WTC11 (cell line): ENCODE results near the gene FYN.
A peak's percentile ranks its signal among the peaks of the same experiment; 100 is the strongest.

Experiments
- CBFB ChIP-seq: sonication (generic); formaldehyde crosslinking; IDR thresholded peaks from 2 replicates; pipeline ENCODE4 v1.8.1; 2022; ENCODE audit warnings: mild to moderate bottlenecking, low read depth, missing genetic modification reagents
- CREB1 ChIP-seq: sonication (generic); formaldehyde crosslinking; IDR thresholded peaks from 2 replicates; pipeline ENCODE4 v1.8.0; 2023; ENCODE audit warnings: mild to moderate bottlenecking, missing genetic modification reagents
- EMX1 ChIP-seq: fragments of 250-450 bp; sonication (Bioruptor Pico); IDR thresholded peaks from 2 replicates; pipeline ENCODE4 v1.8.0; 2021; ENCODE audit warnings: mild to moderate bottlenecking
- NR2C2 ChIP-seq: sonication (generic); formaldehyde crosslinking; IDR thresholded peaks from 2 replicates; pipeline ENCODE4 v1.8.0; 2022; ENCODE audit warnings: mild to moderate bottlenecking, missing genetic modification reagents
- RELA ChIP-seq: sonication (generic); formaldehyde crosslinking; IDR thresholded peaks from 2 replicates; pipeline ENCODE4 v1.8.1; 2022; ENCODE audit warnings: missing genetic modification reagents, mild to moderate bottlenecking, borderline replicate concordance
- ZNF232 ChIP-seq: sonication (generic); formaldehyde crosslinking; IDR thresholded peaks from 2 replicates; pipeline ENCODE4 v1.8.0; 2022; ENCODE audit warnings: mild to moderate bottlenecking, missing genetic modification reagents
- TF ChIP-seq, protein P1 (sequence below): fragments of 200-600 bp; IDR thresholded peaks from 2 replicates; pipeline ENCODE4 v1.8.0; 2022; ENCODE audit warnings: antibody characterized with exemption
- TF ChIP-seq, protein P2 (sequence below): sonication (generic); formaldehyde crosslinking; IDR thresholded peaks from 2 replicates; pipeline ENCODE4 v1.8.0; 2022; ENCODE audit warnings: mild to moderate bottlenecking, missing genetic modification reagents
- TF ChIP-seq, protein P3 (sequence below): sonication (generic); formaldehyde crosslinking; IDR thresholded peaks from 2 replicates; pipeline ENCODE4 v1.8.0; 2022; ENCODE audit warnings: mild to moderate bottlenecking, missing genetic modification reagents
- TF ChIP-seq, protein P4 (sequence below): sonication (generic); formaldehyde crosslinking; IDR thresholded peaks from 2 replicates; pipeline ENCODE4 v1.8.1; 2022; ENCODE audit warnings: mild to moderate bottlenecking, missing genetic modification reagents, moderate library complexity, borderline replicate concordance
- TF ChIP-seq, protein P5 (sequence below): sonication (generic); formaldehyde crosslinking; IDR thresholded peaks from 2 replicates; pipeline ENCODE4 v1.8.0; 2022; ENCODE audit warnings: missing genetic modification reagents
- TF ChIP-seq, protein P6 (sequence below): sonication (generic); formaldehyde crosslinking; IDR thresholded peaks from 2 replicates; pipeline ENCODE4 v1.8.0; 2023; ENCODE audit warnings: missing genetic modification reagents
- TF ChIP-seq, protein P7 (sequence below): sonication (generic); formaldehyde crosslinking; IDR thresholded peaks from 2 replicates; pipeline ENCODE4 v1.8.0; 2022; ENCODE audit warnings: mild to moderate bottlenecking, missing genetic modification reagents
- TF ChIP-seq, protein P8 (sequence below): sonication (generic); formaldehyde crosslinking; IDR thresholded peaks from 2 replicates; pipeline ENCODE4 v1.8.0; 2023; ENCODE audit warnings: mild to moderate bottlenecking, missing genetic modification reagents

DNA sequence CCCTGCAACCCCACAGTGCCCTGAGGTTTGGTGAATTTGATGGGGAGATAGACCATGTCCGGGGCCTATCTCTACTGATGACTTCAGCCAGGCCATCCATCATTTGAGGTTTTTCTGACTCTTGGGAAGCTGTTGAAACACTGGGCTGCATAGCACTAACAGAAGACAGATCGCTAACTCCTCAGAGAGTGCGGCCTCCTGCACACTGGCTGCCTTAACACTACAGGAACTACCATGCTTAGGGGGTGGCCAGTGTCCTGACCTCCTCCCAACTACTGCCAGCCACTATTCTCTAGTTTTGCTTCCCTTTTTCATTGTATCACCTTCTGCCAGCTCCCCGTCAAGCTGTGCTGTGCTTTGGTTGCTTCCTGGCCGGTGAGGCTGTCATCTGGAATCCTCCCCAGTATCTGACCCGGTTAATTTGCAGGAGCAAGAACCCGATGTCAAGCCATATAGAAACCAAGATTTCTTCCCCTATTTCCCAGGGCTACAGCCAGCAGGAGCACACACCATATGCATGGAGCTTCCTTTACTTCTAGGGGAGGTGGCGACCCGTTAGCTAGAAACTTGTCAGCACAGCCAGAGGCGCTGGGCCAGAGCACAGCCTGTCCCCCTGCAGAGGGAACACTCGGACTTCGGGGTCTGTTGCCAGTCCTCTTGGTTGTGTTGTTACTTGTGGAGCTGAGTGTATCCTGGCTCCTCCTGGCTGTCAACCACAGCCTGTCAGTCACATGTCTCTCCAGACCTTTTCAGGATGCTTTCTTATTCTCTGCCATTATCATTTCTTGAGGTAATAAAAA is 210.3 kb downstream of the FYN start:
- TF ChIP-seq EMX1 (CRISPR knock-in tag) = no peak
- TF ChIP-seq, protein P1, sequence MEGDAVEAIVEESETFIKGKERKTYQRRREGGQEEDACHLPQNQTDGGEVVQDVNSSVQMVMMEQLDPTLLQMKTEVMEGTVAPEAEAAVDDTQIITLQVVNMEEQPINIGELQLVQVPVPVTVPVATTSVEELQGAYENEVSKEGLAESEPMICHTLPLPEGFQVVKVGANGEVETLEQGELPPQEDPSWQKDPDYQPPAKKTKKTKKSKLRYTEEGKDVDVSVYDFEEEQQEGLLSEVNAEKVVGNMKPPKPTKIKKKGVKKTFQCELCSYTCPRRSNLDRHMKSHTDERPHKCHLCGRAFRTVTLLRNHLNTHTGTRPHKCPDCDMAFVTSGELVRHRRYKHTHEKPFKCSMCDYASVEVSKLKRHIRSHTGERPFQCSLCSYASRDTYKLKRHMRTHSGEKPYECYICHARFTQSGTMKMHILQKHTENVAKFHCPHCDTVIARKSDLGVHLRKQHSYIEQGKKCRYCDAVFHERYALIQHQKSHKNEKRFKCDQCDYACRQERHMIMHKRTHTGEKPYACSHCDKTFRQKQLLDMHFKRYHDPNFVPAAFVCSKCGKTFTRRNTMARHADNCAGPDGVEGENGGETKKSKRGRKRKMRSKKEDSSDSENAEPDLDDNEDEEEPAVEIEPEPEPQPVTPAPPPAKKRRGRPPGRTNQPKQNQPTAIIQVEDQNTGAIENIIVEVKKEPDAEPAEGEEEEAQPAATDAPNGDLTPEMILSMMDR = no peak
- TF ChIP-seq NR2C2 (CRISPR knock-in tag) = no peak
- TF ChIP-seq, protein P2, sequence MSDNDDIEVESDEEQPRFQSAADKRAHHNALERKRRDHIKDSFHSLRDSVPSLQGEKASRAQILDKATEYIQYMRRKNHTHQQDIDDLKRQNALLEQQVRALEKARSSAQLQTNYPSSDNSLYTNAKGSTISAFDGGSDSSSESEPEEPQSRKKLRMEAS (CRISPR knock-in tag) = no peak
- TF ChIP-seq, protein P3, sequence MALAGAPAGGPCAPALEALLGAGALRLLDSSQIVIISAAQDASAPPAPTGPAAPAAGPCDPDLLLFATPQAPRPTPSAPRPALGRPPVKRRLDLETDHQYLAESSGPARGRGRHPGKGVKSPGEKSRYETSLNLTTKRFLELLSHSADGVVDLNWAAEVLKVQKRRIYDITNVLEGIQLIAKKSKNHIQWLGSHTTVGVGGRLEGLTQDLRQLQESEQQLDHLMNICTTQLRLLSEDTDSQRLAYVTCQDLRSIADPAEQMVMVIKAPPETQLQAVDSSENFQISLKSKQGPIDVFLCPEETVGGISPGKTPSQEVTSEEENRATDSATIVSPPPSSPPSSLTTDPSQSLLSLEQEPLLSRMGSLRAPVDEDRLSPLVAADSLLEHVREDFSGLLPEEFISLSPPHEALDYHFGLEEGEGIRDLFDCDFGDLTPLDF (CRISPR knock-in tag) = no peak
- TF ChIP-seq ZNF232 (CRISPR knock-in tag) = no peak
- TF ChIP-seq RELA (CRISPR knock-in tag) = no peak
- TF ChIP-seq, protein P4, sequence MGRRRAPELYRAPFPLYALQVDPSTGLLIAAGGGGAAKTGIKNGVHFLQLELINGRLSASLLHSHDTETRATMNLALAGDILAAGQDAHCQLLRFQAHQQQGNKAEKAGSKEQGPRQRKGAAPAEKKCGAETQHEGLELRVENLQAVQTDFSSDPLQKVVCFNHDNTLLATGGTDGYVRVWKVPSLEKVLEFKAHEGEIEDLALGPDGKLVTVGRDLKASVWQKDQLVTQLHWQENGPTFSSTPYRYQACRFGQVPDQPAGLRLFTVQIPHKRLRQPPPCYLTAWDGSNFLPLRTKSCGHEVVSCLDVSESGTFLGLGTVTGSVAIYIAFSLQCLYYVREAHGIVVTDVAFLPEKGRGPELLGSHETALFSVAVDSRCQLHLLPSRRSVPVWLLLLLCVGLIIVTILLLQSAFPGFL (CRISPR knock-in tag) = no peak
- no peak for TF ChIP-seq CBFB (CRISPR knock-in tag)
- TF ChIP-seq, protein P5, sequence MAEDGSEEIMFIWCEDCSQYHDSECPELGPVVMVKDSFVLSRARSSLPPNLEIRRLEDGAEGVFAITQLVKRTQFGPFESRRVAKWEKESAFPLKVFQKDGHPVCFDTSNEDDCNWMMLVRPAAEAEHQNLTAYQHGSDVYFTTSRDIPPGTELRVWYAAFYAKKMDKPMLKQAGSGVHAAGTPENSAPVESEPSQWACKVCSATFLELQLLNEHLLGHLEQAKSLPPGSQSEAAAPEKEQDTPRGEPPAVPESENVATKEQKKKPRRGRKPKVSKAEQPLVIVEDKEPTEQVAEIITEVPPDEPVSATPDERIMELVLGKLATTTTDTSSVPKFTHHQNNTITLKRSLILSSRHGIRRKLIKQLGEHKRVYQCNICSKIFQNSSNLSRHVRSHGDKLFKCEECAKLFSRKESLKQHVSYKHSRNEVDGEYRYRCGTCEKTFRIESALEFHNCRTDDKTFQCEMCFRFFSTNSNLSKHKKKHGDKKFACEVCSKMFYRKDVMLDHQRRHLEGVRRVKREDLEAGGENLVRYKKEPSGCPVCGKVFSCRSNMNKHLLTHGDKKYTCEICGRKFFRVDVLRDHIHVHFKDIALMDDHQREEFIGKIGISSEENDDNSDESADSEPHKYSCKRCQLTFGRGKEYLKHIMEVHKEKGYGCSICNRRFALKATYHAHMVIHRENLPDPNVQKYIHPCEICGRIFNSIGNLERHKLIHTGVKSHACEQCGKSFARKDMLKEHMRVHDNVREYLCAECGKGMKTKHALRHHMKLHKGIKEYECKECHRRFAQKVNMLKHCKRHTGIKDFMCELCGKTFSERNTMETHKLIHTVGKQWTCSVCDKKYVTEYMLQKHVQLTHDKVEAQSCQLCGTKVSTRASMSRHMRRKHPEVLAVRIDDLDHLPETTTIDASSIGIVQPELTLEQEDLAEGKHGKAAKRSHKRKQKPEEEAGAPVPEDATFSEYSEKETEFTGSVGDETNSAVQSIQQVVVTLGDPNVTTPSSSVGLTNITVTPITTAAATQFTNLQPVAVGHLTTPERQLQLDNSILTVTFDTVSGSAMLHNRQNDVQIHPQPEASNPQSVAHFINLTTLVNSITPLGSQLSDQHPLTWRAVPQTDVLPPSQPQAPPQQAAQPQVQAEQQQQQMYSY (CRISPR knock-in tag) = no peak
- no peak for TF ChIP-seq CREB1
- TF ChIP-seq, protein P6, sequence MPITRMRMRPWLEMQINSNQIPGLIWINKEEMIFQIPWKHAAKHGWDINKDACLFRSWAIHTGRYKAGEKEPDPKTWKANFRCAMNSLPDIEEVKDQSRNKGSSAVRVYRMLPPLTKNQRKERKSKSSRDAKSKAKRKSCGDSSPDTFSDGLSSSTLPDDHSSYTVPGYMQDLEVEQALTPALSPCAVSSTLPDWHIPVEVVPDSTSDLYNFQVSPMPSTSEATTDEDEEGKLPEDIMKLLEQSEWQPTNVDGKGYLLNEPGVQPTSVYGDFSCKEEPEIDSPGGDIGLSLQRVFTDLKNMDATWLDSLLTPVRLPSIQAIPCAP (CRISPR knock-in tag) = no peak
- TF ChIP-seq, protein P7, sequence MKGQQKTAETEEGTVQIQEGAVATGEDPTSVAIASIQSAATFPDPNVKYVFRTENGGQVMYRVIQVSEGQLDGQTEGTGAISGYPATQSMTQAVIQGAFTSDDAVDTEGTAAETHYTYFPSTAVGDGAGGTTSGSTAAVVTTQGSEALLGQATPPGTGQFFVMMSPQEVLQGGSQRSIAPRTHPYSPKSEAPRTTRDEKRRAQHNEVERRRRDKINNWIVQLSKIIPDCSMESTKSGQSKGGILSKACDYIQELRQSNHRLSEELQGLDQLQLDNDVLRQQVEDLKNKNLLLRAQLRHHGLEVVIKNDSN (CRISPR knock-in tag) = 0 out of 2 replicates have a peak, but pooled peaks have one; percentile 14
- TF ChIP-seq, protein P8, sequence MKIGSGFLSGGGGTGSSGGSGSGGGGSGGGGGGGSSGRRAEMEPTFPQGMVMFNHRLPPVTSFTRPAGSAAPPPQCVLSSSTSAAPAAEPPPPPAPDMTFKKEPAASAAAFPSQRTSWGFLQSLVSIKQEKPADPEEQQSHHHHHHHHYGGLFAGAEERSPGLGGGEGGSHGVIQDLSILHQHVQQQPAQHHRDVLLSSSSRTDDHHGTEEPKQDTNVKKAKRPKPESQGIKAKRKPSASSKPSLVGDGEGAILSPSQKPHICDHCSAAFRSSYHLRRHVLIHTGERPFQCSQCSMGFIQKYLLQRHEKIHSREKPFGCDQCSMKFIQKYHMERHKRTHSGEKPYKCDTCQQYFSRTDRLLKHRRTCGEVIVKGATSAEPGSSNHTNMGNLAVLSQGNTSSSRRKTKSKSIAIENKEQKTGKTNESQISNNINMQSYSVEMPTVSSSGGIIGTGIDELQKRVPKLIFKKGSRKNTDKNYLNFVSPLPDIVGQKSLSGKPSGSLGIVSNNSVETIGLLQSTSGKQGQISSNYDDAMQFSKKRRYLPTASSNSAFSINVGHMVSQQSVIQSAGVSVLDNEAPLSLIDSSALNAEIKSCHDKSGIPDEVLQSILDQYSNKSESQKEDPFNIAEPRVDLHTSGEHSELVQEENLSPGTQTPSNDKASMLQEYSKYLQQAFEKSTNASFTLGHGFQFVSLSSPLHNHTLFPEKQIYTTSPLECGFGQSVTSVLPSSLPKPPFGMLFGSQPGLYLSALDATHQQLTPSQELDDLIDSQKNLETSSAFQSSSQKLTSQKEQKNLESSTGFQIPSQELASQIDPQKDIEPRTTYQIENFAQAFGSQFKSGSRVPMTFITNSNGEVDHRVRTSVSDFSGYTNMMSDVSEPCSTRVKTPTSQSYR (CRISPR knock-in tag) = no peak
